ENCODE data around the gene EEA1. TPM values are rescaled to one million over a fixed set of nuclear protein-coding genes. Genes with fewer than 3 reads are reported as not detected.

EEA1 gene
- total RNA-seq, 1 experiment from 2014 or later: 68.9 TPM

DNA sequence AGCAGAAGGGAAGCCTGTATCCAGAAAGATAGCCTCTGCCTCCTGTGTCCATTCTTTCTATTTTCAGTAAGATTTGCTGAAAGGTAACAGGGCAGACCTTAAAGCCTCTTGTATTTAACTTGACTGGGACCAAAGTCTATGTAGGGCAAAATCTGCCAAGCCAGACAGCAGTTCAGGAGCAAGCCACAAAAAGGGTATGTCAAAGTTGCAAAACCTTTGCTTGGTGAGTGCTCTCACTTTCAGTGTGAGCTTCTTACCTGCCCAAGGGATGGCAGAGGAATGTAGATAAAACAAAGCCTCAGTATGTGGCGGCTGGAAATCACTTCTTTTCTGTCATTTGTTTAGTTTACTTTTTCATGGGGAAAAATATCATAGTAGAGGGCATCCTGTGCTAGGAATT, 163.2 kb downstream of the EEA1 start:
- Histone ChIP-seq H3K4me3 (ENCODE audit: low read depth, low read length) (no peak overlapping the region), H3K27me3 (replicated peaks; ENCODE audit: control insufficient read depth, insufficient read depth, low read length) (no peaks in the 10 kb centered on the region), H3K36me3 (ENCODE audit: control insufficient read depth, insufficient read depth, low read length) (no peaks in the 10 kb centered on the region), H3K4me1 (no peaks in the 10 kb centered on the region), H3K9me3 (no peaks in the 10 kb centered on the region)
- H3K27me3 Mint-ChIP-seq (ENCODE audit: insufficient read depth, unreplicated experiment): no peaks in the 10 kb centered on the region
- ChIA-PET POLR2A (no interaction called here), CTCF (interaction anchor here (0.6 kb wide), 1 partner anchor 686 kb away, joined by 4 read pairs; no protein-coding TSS in a partner anchor)
- DNase-seq: no peak
- intact Hi-C loops (cut with micrococcal nuclease; ENCODE audit: unreplicated experiment): no loop called here
- H3K4me1 Mint-ChIP-seq (ENCODE audit: low read depth, unreplicated experiment): no peaks in the 10 kb centered on the region
- H3K27ac Mint-ChIP-seq (ENCODE audit: unreplicated experiment): no peak overlapping the region
- H3K36me3 Mint-ChIP-seq (ENCODE audit: insufficient read depth, unreplicated experiment): peaks cover 31% of the 10 kb centered on the region
- TF ChIP-seq, protein P1, sequence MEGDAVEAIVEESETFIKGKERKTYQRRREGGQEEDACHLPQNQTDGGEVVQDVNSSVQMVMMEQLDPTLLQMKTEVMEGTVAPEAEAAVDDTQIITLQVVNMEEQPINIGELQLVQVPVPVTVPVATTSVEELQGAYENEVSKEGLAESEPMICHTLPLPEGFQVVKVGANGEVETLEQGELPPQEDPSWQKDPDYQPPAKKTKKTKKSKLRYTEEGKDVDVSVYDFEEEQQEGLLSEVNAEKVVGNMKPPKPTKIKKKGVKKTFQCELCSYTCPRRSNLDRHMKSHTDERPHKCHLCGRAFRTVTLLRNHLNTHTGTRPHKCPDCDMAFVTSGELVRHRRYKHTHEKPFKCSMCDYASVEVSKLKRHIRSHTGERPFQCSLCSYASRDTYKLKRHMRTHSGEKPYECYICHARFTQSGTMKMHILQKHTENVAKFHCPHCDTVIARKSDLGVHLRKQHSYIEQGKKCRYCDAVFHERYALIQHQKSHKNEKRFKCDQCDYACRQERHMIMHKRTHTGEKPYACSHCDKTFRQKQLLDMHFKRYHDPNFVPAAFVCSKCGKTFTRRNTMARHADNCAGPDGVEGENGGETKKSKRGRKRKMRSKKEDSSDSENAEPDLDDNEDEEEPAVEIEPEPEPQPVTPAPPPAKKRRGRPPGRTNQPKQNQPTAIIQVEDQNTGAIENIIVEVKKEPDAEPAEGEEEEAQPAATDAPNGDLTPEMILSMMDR (IDR thresholded peaks at IDR 0.05; ENCODE audit: insufficient read depth in 1 of 2, low read depth in 1 of 2, low read length in 1 of 2, severe bottlenecking in 1 of 2, unreplicated experiment in 1 of 2): no peak
- no peaks in the 10 kb centered on the region for H3K9me3 Mint-ChIP-seq (ENCODE audit: unreplicated experiment)
- BruUV-seq (replicated peaks): no TSS peak
- no peak overlapping the region for H3K4me3 Mint-ChIP-seq (ENCODE audit: unreplicated experiment)

DNA sequence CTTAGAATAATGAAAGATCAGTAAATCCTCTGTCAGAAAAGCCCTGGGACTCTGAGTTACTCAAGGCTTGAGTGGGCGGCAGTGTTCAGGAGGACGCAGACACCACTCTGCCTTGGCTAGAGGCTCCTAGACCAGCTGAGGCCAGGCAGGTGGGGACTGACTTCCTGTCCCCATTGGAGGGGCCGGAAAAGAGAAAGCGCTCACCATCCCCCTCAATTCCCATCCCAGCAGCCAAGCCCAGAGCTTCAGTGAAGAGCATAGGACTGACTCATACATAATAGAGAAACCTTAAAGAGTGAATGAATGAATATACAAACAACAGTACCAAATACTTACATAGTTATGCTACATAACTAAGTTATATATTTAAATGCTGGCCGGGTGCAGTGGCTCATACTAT, 164.3 kb downstream of the EEA1 start:
- H3K36me3 ChIP-seq (ENCODE audit: control insufficient read depth, insufficient read depth, low read length): no peaks in the 10 kb centered on the region
- no peak for DNase-seq
- H3K27ac Mint-ChIP-seq (ENCODE audit: unreplicated experiment): no peak overlapping the region
- H3K9me3 Mint-ChIP-seq (ENCODE audit: unreplicated experiment): no peaks in the 10 kb centered on the region
- no peaks in the 10 kb centered on the region for H3K27me3 ChIP-seq (replicated peaks; ENCODE audit: control insufficient read depth, insufficient read depth, low read length)
- H3K4me1 ChIP-seq: no peaks in the 10 kb centered on the region
- H3K4me3 Mint-ChIP-seq (ENCODE audit: unreplicated experiment): no peak overlapping the region
- no peaks in the 10 kb centered on the region for H3K4me1 Mint-ChIP-seq (ENCODE audit: low read depth, unreplicated experiment)
- TF ChIP-seq, protein P1 (IDR thresholded peaks at IDR 0.05; ENCODE audit: insufficient read depth in 1 of 2, low read depth in 1 of 2, low read length in 1 of 2, severe bottlenecking in 1 of 2, unreplicated experiment in 1 of 2): no peak
- POLR2A ChIA-PET: no interaction called here
- CTCF ChIA-PET: no interaction called here
- no peak overlapping the region for H3K4me3 ChIP-seq (ENCODE audit: low read depth, low read length)
- no peaks in the 10 kb centered on the region for H3K27me3 Mint-ChIP-seq (ENCODE audit: insufficient read depth, unreplicated experiment)
- BruUV-seq (replicated peaks): no TSS peak
- intact Hi-C loops (cut with micrococcal nuclease; ENCODE audit: unreplicated experiment): no loop called here
- H3K9me3 ChIP-seq: no peaks in the 10 kb centered on the region
- H3K36me3 Mint-ChIP-seq (ENCODE audit: insufficient read depth, unreplicated experiment): peaks cover 23% of the 10 kb centered on the region

DNA sequence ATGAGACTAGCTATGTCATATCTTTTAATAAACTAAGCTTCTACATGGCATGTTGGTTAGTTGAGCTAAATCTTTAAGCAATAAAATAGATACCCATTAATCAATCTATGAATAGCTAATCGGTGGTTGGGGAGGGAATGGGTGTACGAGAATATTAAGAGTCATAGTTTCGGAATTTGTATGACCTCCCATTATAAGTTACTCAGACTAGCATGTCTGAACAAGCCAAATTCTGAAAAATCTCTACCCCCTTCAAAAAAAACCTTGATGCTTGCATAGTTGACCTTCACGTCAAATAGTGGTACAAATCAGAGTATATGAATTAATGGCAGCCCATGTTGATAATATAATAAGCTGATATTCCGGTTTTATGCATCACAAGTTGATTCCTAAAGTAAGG, 166.3 kb downstream of the EEA1 start:
- no peak overlapping the region for H3K4me3 Mint-ChIP-seq (ENCODE audit: unreplicated experiment)
- intact Hi-C loops (cut with micrococcal nuclease; ENCODE audit: unreplicated experiment): no loop called here
- Histone ChIP-seq H3K27me3 (replicated peaks; ENCODE audit: control insufficient read depth, insufficient read depth, low read length) (no peaks in the 10 kb centered on the region), H3K9me3 (no peaks in the 10 kb centered on the region), H3K36me3 (ENCODE audit: control insufficient read depth, insufficient read depth, low read length) (no peaks in the 10 kb centered on the region), H3K4me1 (no peaks in the 10 kb centered on the region), H3K4me3 (ENCODE audit: low read depth, low read length) (no peak overlapping the region)
- H3K27ac Mint-ChIP-seq (ENCODE audit: unreplicated experiment): no peak overlapping the region
- TF ChIP-seq, protein P1 (IDR thresholded peaks at IDR 0.05; ENCODE audit: insufficient read depth in 1 of 2, low read depth in 1 of 2, low read length in 1 of 2, severe bottlenecking in 1 of 2, unreplicated experiment in 1 of 2): no peak
- POLR2A ChIA-PET: no interaction called here
- no TSS peak for BruUV-seq (replicated peaks)
- no peak for DNase-seq
- no peaks in the 10 kb centered on the region for H3K4me1 Mint-ChIP-seq (ENCODE audit: low read depth, unreplicated experiment)
- no peaks in the 10 kb centered on the region for H3K27me3 Mint-ChIP-seq (ENCODE audit: insufficient read depth, unreplicated experiment)
- CTCF ChIA-PET: no interaction called here
- H3K36me3 Mint-ChIP-seq (ENCODE audit: insufficient read depth, unreplicated experiment): peaks cover 19% of the 10 kb centered on the region
- H3K9me3 Mint-ChIP-seq (ENCODE audit: unreplicated experiment): no peaks in the 10 kb centered on the region
